ENCODE data around the gene RABL3. TPM values are rescaled to one million over a fixed set of nuclear protein-coding genes. Genes with fewer than 3 reads are reported as not detected.
A peak's percentile ranks its signal among the peaks of the same experiment; 100 is the strongest.

Gene RABL3
- total and polyA plus RNA-seq, 2 of the 13 experiments (the other 11 are each of a cell fraction or from before 2014, with no cell fraction given): 4.8 to 31.9 TPM

GRCh38 chr3:120742849-120743365 lies 591 bp upstream of the RABL3 start (continued):
- TF ChIP-seq ZNF841 (CRISPR knock-in tag; IDR thresholded peaks at IDR 0.05; ENCODE audit: borderline replicate concordance) (no peak), ZNF430 (CRISPR knock-in tag; IDR thresholded peaks at IDR 0.05) (no peak), ZNF225 (CRISPR knock-in tag; IDR thresholded peaks at IDR 0.05) (no peak), LBX2 (CRISPR knock-in tag; IDR thresholded peaks at IDR 0.05; ENCODE audit: borderline replicate concordance) (no peak), ZMAT3 (CRISPR knock-in tag; conservative IDR thresholded peaks at IDR 0.05) (no peak), HIVEP1 (CRISPR knock-in tag; IDR thresholded peaks at IDR 0.05) (peak; percentile 59; the same call in 1 of the 2 replicates), CCAR2 (optimal IDR thresholded peaks at IDR 0.05; ENCODE audit: low read depth, low read length) (no peak), PCBP2 (optimal IDR thresholded peaks at IDR 0.05; ENCODE audit: low read depth, low read length, poor library complexity, severe bottlenecking) (no peak), ZNF781 (CRISPR knock-in tag; IDR thresholded peaks at IDR 0.05; ENCODE audit: borderline replicate concordance, not compliant biosample characterization) (no peak), STAG1 (CRISPR knock-in tag; IDR thresholded peaks at IDR 0.05) (no peak; the same call in 1 of the 2 replicates), ZNF513 (CRISPR knock-in tag; conservative IDR thresholded peaks at IDR 0.05) (no peak), ZNF780A (CRISPR knock-in tag; IDR thresholded peaks at IDR 0.05) (no peak), ZKSCAN5 (CRISPR knock-in tag; IDR thresholded peaks at IDR 0.05) (no peak), ATRX (CRISPR knock-in tag; IDR thresholded peaks at IDR 0.05; ENCODE audit: borderline replicate concordance) (no peak), ZBTB26 (CRISPR knock-in tag; IDR thresholded peaks at IDR 0.05; ENCODE audit: borderline replicate concordance) (no peak; the same call in 1 of the 2 replicates), ZNF562 (CRISPR knock-in tag; IDR thresholded peaks at IDR 0.05; ENCODE audit: borderline replicate concordance) (no peak), SIX1 (CRISPR knock-in tag; IDR thresholded peaks at IDR 0.05; ENCODE audit: borderline replicate concordance) (no peak), ZNF205 (CRISPR knock-in tag; IDR thresholded peaks at IDR 0.05) (no peak; the same call in 1 of the 2 replicates), ZNF709 (CRISPR knock-in tag; IDR thresholded peaks at IDR 0.05) (no peak), IKZF4 (CRISPR knock-in tag; IDR thresholded peaks at IDR 0.05; ENCODE audit: borderline replicate concordance, low read depth, not compliant biosample characterization) (no peak), ZNF274 (CRISPR knock-in tag; IDR thresholded peaks at IDR 0.05) (no peak), USF2 (IDR thresholded peaks at IDR 0.05; ENCODE audit: low read depth, low read length) (no peak), USF2 (CRISPR knock-in tag; IDR thresholded peaks at IDR 0.05; ENCODE audit: borderline replicate concordance) (no peak), ZNF160 (CRISPR knock-in tag; IDR thresholded peaks at IDR 0.05) (peak; percentile 70), FOXC1 (CRISPR knock-in tag; IDR thresholded peaks at IDR 0.05; ENCODE audit: borderline replicate concordance) (no peak), KMT2B (CRISPR knock-in tag; IDR thresholded peaks at IDR 0.05) (no peak), JUN (CRISPR knock-in tag; IDR thresholded peaks at IDR 0.05) (no peak)

All from HepG2 (cell line).